Measurements from ENCODE around the gene HBA1.

GRCh38 chr16:162271-162991, 14.0 kb upstream of the HBA1 start:
- TF ChIP-seq CTCF (IDR thresholded peaks at IDR 0.05; ENCODE audit: control extremely low read depth in 1 of 3, insufficient read depth in 1 of 3, low read depth in 1 of 3, low read length in 3 of 3): no peak
- no peak for TF ChIP-seq YY1 (IDR thresholded peaks at IDR 0.05; ENCODE audit: low read depth, low read length)
- TF ChIP-seq BCL11A (IDR thresholded peaks at IDR 0.05; ENCODE audit: low read depth in 2 of 2, low read length in 2 of 2): no peak
- no peak for TF ChIP-seq RAD21 (IDR thresholded peaks at IDR 0.05 in 1 of 2, conservative IDR thresholded peaks at IDR 0.05 in 1 of 2; ENCODE audit: low read depth in 2 of 2, low read length in 2 of 2)
- no peak for TF ChIP-seq SIX5 (IDR thresholded peaks at IDR 0.05; ENCODE audit: low read depth, low read length)
- TF ChIP-seq SUZ12 (IDR thresholded peaks at IDR 0.05; ENCODE audit: low read length): no peak
- no peak for TF ChIP-seq EP300 (IDR thresholded peaks at IDR 0.05; ENCODE audit: borderline replicate concordance in 1 of 2, low read depth in 2 of 2, low read length in 2 of 2)
- no peak for TF ChIP-seq POLR2AphosphoS5 (IDR thresholded peaks at IDR 0.05; ENCODE audit: low read depth, low read length)
